ENCODE results near the gene INAVA.
"Not testable (repeated sequence)": the region's sequence is repeated elsewhere in the genome, so short reads cannot be mapped to it uniquely, and the experiment has no call there.

The INAVA gene

DNA sequence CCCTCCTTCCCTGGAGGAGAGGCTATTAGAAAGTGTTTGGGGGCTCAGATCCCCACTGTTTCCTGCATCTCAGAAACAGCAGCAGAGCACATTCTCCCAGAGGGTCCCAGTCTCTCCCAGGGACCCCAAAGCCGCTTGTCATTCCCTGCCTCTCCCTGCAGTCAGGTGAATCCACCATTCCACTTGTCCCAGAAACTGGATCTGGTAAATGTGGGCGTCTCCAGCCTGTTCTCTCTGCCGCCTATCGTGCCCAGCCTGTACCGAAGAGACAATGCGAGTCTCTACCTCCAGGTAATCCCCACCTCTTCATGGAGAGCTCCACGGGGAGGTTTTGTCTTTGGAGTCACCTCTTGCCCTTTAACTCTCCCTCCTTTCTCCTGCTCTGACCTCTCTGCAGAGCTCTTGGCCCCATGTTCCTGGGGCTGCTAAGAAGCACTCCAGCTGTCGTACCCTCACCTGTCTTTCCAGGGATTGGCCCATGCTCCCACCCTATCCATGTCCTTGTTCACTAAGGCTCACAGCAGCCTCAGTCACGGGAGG lies 26.9 kb downstream of the INAVA start:
- DNase-seq (ENCODE audit: low read depth in 3 of 3), result no peak

- no peak for DNase-seq (ENCODE audit: low read depth in 3 of 3)
These were observed 27.7 kb downstream of the INAVA start for GRCh38 chr1:200922406-200922805.

DNA sequence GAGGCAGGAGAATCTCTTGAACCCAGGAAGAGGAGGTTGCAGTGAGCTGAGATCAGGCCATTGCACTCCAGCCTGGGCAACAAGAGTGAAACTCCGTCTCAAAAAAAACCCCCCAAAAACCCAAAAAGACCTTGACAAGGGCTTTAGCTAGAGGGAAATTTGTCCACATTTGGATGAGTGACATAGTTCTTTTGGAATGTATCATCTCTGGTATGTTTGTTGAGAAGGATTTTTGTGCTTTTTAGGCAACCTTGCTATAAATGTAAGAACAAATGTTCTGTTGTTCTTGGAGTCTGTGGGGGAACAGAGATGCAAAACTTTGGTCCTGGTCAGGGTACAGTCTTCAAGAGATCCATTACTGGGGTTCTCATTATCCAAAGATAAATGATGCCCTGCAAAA lies 28.9 kb downstream of the INAVA start:
- DNase-seq (ENCODE audit: low read depth in 3 of 3), result no peak

DNA sequence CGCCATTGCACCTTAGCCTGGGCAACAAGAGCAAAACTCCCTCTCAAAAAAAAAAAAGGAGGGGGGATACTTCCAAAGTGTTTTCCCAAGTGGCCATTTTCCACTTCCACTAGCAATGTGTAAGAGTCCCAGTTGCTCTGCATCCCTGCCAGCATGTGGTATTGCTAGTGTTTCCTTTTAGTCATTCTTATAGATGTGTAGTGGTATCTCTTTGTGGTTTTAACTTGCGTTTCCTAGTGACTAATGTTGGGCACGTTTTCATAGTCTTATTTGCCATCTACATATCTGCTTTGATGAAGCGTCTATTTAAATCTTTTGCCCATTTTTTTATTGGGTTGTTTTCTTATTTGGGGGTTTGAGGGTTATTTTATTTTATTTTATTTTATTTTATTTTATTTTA lies 31.1 kb downstream of the INAVA start:
- DNase-seq (ENCODE audit: low read depth in 3 of 3), result no peak

- DNase-seq (ENCODE audit: low read depth in 3 of 3), result no peak
These were observed 35.0 kb downstream of the INAVA start for GRCh38 chr1:200929530-200930278.

- not testable (repeated sequence) for DNase-seq (ENCODE audit: low read depth in 3 of 3)
These were observed 35.6 kb downstream of the INAVA start for GRCh38 chr1:200930285-200930684.

DNA sequence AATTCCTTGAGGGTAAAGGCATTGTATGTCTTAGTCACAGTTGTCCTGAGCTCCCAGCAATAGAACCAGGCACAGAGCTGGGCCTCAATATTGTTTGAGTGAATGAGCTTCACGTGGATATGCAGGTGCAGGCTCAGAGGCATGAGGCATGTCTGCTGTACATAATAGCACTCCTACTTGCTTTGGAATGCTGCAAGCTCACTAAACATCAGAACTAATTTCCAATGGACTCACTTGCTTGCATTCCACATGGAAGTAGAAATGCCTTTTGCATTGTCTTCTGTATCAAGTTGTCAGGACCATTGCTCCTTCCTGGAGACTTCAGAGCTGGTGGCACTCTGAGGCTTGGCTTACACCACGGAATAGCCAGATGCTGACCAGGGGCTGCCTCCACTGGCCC lies 37.1 kb downstream of the INAVA start:
- DNase-seq (ENCODE audit: low read depth in 3 of 3), result no peak

DNA sequence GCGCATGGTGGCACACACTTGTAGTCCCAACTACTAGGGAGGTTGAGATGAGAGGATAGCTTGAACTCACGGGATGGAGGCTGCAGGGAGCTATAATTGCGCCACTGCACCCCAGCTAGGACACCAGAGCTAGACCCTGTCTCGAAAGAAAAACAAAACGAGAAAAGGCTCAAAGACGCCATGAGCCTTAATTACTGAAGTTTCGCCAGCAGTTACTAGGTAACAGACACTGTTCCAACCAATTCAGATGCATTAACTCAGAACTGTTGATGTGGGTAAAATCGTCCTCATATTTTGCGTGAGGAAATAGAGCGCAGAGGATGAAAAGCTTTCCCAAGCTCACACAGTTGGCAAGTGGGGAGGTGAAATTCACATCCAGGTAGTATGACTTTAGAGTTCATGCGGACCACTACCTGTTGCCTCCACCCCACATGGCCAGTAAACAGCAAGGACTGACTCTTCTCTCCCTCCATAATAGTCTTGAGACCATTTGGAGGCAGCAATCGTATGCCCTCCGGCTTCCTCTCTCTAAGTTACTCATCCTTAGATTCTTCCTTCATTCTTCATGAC lies 40.1 kb downstream of the INAVA start:
- no peak for DNase-seq (ENCODE audit: low read depth in 3 of 3)

- not testable (repeated sequence) for DNase-seq (ENCODE audit: low read depth in 3 of 3)
These were observed 40.7 kb downstream of the INAVA start for GRCh38 chr1:200935286-200935962.

- DNase-seq (ENCODE audit: low read depth in 3 of 3), result no peak
These were observed 44.3 kb downstream of the INAVA start for GRCh38 chr1:200938955-200939354.

DNA sequence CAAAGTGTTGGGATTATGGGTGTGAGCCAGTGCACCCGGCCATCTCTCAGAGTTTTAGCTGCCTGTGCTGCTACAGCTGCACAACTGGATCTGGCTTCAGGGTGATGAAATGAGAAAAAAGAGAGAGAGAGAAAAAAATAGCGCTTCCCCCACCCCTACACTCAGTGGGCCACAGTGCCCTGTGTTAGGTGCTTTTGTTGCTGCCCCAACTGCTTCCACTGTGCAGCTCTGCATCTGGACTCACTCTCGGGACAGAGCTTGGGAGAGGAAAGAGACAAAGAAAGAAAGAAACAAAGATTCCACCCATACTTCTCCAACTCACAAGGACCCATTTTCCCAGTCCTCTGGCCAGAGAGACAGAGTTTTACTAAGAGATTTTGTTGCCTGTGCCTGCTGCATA lies 50.4 kb downstream of the INAVA start:
- no peak for DNase-seq (ENCODE audit: low read depth in 3 of 3)

DNA sequence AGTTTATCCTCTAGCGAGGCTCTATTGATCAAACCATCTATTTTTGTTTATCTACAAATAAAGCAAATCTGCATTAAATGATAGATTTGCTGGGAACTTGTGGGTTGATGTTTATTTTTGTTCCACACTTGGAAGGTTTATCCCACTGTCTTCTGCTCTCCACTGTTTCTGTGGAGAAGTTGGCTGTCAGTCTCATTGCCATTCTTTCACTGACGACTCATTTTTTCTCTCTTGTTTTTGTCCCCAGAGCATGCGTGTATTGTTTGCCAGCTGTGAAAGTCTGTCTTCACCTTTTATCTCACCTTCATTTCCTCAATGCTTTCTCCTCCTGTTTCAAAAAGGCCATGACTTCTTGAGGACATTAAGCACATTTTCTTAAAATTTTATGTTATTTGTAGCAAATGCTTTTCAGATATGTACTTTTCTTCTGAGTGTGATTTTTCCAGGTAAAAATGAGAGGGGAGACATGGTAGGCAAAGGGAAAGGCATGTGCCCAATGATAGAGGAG lies 52.4 kb downstream of the INAVA start:
- no peak for DNase-seq (ENCODE audit: low read depth in 3 of 3)

- DNase-seq (ENCODE audit: low read depth in 3 of 3), result no peak
These were observed 54.9 kb downstream of the INAVA start for GRCh38 chr1:200949626-200950025.

DNA sequence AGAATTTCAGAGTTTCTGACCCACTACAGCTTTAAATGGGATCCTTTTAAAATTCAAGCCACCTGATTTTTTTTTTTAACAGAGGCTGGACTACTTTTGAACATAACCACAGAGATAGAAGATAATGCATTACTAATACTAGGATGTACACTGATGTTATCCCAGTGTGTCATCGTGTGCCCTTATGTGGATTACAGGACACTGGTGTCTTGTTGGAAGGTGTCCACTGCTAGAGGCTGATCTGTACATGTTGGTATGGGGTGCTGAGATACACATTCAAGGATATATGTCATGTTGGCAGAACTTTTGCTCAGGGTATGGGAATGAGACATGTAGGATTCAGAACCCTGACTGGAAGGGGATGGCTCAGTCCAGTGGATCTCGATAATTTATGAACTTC lies 56.3 kb downstream of the INAVA start:
- DNase-seq (ENCODE audit: low read depth in 3 of 3), result no peak

DNA sequence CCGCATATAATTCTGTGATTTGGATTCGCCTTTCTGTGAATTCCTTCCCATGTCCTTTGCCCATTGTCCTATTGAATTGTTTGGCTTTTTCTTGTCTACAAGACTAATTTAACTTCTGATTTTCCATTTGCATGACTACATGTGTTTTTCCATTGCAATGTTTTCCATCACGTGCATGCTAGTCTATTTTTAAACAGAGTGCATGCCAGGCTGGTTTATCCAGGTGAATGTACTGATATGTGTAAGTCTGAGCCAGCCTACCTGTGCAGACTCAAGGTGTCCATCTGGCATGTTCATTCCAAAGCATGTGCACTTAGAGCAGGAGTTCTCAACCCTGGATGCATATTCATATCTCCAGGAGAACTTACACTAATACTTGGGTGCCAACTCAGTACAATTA lies 59.7 kb downstream of the INAVA start:
- DNase-seq (ENCODE audit: low read depth in 3 of 3), result no peak

DNA sequence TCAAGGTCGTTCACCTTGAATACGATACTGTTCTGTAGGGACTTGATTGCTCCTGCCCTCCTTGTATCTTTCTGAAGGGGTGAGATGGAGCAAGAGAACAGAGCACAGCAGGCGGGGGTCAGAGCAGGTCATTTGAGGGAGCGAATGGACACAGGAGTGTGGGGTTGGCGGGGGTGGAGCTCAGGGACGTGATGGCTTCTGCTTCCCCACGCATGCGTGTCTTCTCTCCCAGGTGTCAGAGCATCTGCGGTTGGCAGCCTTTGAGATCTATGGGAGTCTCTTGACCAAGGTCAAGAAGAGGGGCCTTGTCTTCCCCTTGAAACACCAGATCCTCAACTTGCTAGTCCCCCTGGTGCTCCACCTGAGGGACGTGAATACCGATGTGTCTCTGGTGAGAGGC lies 63.9 kb downstream of the INAVA start:
- DNase-seq (ENCODE audit: low read depth in 3 of 3), result no peak

GRCh38 chr1:200959411-200959921 lies 64.8 kb downstream of the INAVA start:
- no peak for DNase-seq (ENCODE audit: low read depth in 3 of 3)

DNA sequence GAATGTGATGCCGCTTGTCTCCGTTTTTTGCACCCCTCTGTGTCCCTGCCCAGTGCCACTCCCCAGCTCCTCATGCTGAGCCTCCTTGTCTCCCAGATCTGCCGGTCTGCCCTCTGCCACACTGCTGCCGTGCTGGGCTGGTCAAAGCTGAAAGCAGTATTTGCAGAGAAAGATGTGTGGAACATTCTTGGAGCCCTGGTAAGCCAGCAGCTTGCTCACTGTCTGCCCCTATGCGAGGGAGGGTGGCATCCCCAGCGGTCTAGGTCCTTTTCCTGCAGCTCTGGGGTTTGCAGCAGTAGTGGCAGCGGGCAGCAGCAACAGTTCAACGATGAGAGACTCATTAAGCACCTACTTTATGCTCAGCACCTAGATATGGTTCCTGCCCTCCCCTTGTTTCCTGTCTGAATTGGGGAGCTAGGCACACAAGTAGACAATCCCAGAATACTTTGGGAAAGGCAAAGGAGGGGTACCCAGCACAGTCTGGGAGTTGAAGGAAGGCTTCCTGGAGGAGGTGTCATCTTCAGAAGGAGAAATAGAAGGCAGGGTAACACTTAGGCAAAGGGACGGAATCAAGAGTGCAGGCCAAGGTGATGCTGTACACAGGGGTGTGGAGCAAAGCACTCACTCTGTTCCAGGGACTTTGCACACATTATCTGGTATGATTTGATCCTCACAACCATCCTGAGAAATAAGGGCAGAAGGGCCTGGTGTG lies 65.7 kb downstream of the INAVA start:
- no peak for DNase-seq (ENCODE audit: low read depth in 3 of 3)

DNA sequence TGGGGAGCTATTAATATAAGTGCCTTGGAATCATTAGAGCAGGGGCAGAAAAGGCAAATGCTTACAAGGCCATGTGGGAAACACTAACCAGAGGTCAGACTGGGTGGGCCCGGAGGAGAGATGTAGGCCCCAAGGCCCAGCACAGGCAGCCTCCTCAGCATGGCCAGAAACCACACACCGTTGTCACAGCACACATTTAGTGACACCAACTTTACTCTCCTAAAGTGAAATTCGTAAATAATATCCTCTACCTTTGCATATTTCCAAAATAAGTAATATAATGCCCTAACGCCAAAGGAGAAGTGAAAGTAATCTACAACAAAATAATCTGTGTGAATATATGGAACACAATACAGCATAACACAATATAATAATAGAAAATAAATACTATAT lies 66.2 kb downstream of the INAVA start:
- DNase-seq (ENCODE audit: low read depth in 3 of 3), result no peak

GRCh38 chr1:200962151-200962550 lies 67.5 kb downstream of the INAVA start:
- not testable (repeated sequence) for DNase-seq (ENCODE audit: low read depth in 3 of 3)

DNA sequence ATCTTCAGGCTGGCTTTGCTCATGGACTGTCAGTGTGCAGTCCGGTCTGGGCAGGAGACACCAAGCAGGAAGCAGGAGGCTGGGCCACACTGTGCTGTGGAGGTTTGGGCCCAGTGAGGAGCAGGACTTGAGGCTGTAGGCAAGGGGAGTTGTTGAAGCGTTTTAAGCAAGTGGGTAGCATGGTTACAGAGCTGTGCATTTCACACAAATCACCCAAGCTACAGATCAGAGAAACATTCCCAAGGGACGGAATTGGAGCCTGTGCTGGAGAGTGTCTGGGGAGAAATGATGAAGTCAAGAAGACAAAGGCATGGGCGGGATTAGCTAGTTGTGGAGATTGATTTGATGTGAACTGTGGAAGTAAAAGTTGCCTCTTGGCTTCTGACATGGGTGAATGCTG lies 67.9 kb downstream of the INAVA start:
- DNase-seq (ENCODE audit: low read depth in 3 of 3), result no peak

GRCh38 chr1:200963076-200963475 lies 68.4 kb downstream of the INAVA start:
- no peak for DNase-seq (ENCODE audit: low read depth in 3 of 3)

All from stimulated activated CD4-positive, alpha-beta T cell treated with anti-CD3 and anti-CD28 coated beads, TNF-alpha, amount 100 ng/mL, for 48 hours (primary cell).